Activated T-helper 1 cell treated with anti-CD3 and anti-CD28 coated beads, Interleukin-2, amount 50 U/mL, for 16 hours (primary cell): ENCODE measurements around the gene TNRC6C.

Source experiments
- DNase-seq, 2 donors: peaks; one replicate each; pipeline ENCODE4 v3.0.0-alpha.2; 2020; ENCODE audit warnings: low read depth in 1 of 2, low spot score in 1 of 2

Gene TNRC6C

DNA sequence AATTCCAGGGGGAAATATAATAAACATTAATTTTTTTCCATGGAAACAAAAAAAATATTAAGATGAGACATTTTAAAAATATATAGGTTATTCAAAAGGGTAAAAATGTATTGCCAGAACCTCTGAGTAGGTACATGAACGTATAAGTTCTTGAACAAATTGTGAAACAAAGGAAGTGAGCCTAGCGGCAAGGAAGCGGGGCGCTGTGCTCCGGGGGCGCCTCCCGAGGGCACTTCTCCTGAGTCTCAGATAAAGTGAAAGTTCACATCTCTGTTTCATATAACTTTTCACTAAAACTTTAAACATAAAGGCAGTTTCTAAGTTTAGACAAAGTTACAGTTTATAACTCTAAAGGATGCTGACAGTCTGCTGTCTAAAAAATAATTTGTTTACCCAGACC, 52.3 kb downstream of the TNRC6C start:
- no peak for DNase-seq

- no peak for DNase-seq
Measured at GRCh38 chr17:78012428-78012827, 53.9 kb downstream of the TNRC6C start.

GRCh38 chr17:78013683-78014467, 55.4 kb downstream of the TNRC6C start:
- peak in 1 of 2 donors; percentile 23 for DNase-seq

- DNase-seq, result no peak
Measured at GRCh38 chr17:78014646-78015045, 56.1 kb downstream of the TNRC6C start.

- DNase-seq, result no peak
Measured at GRCh38 chr17:78016852-78017251, 58.3 kb downstream of the TNRC6C start.

- DNase-seq, result no peak
Measured at GRCh38 chr17:78019367-78019975, 61.0 kb downstream of the TNRC6C start.

DNA sequence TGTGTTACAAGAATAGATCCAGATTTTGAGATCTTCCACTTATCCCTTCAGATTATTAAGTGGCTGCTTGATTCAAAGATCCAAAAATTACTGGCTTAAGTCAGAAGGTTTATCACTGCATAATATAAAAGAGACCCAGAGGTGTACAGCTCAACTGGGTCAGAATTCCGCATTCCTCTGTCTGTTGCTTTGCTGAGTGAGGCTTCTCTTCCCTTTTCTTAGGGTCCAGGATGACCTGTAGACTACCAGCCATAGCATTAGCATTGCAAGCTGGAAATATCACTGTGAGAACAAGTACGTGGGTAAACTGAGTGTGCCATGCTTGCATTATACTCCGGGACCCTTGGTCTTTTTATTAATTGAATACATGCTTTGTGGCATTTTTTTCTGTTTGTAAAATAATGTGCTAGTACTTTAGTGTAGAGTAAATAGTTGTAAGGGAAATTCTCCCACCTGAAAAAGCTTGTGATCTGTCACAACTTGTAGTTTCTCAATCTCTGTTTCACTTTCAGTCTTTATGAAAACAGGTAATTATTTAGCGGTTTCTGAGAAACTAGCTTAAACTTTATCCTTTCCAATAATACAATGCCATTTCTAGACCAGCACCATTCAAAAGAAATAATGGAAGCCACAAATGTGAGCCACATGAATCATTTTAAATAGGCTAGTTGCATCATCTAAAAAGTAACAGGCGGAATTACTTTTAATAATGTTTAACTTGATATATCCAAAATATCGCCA, 61.6 kb downstream of the TNRC6C start:
- DNase-seq, result no peak

- no peak for DNase-seq
Measured at GRCh38 chr17:78020717-78021108, 62.2 kb downstream of the TNRC6C start.

DNA sequence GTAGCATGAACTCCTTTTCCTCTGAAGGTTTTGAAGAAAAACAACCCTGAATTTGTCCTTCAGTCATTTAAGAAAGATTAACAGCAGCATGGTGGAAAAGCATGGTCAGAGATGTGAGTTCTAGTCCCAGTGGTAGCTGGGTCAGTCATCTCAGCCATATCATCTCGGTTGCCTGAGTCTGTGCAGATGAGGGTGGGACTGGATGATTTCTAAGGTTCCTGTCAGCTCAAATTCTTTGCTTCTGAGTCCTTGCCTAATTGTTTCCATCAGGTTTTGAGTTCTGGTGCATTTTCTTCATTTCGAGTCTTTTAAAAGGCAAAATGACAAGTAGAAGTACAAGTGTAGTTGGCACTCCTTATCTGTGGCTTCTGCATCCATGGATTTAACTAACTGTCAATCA, 63.9 kb downstream of the TNRC6C start:
- DNase-seq, result no peak

GRCh38 chr17:78023042-78023441, 64.5 kb downstream of the TNRC6C start:
- no peak for DNase-seq

GRCh38 chr17:78026381-78026780, 67.9 kb downstream of the TNRC6C start:
- no peak for DNase-seq

DNA sequence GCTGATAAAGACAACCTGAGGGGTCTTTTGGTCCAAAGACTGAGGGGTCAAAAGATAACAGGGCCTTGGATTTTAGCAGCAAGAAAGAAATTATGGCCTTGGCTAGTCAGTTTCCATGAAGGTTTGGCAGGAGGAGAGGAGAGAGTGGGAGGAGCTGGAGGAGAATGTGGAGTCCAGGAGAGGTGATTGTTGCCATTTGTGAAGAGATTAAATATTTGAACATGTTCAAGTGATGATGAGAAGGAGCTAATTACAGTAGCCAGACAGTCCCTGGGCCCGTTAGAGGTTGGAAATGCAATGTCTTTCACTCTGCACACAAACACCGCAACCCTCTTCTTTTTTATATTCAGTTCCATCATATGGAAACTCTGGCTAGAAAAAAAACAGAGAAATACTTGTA, 68.6 kb downstream of the TNRC6C start:
- DNase-seq, result no peak

GRCh38 chr17:78029697-78030096, 71.2 kb downstream of the TNRC6C start:
- no peak for DNase-seq

GRCh38 chr17:78031435-78031834, 72.9 kb downstream of the TNRC6C start:
- no peak for DNase-seq

DNA sequence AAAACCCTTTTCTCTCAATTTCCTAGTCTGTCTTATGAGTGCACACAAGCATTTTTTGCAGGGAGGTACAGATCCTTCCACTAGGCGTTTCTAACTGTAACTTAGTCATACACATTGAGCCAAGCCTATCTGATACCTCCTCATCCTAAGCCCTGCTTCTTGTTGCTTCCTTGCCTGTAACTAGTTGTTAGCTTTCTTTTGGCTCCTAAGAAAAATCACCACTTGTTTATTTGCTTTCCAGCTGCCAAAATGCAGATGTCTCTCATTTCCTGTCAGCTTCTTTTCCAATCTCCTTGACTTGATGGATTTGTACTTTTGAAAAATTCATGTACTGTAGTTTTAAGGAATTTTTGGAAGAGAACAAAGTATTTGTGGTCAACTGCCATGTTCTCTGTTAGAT, 73.7 kb downstream of the TNRC6C start:
- DNase-seq, result no peak

GRCh38 chr17:78034429-78035091, 76.1 kb downstream of the TNRC6C start:
- no peak for DNase-seq

DNA sequence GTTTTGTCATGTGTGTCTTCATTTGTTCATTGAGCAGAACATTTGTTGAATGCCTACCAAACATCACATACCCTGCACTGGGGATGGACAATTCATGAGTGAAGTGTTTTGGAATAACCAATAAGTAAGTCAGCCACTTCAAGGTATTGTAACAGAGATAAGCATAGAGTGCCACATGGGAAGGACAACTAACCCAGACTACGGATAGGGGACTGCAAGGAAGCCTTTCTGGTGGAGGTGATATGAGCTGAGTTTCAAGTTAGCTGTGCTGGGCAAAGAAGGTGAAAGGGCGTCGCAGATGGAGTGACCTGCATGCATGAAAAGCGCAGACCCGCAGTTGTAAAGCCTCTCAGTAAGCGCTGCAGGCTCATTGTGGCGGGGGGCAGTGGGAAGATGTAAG, 78.8 kb downstream of the TNRC6C start:
- DNase-seq, result no peak

DNA sequence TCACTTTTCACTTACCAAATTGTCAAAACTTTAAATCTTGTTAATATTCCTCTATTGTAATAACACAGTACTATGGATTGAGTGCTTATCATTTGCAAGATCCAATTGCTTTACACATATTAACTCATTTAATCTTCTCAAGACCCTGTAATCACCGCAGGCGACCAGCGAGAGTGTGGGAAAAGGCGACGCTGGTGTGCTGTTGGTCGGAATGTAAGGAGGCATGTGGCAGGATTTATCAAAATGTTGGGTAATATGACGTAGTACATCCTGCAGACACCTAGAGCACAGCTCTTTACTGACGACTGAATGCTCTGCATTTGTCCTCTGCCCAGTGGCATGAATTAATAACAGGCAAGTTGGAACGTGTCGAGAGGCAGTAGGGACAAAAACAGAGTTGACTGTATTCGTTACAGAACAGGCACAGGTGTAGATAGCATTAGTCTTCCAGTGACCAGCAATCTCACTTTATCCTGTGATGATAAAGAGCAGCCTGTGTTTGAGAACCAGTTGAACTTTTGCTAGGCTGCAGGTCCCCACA, 80.3 kb downstream of the TNRC6C start:
- no peak for DNase-seq

- no peak for DNase-seq
Measured at GRCh38 chr17:78039581-78039980, 81.1 kb downstream of the TNRC6C start.

GRCh38 chr17:78040440-78041385, 82.2 kb downstream of the TNRC6C start:
- no peak for DNase-seq
